Measurements from ENCODE around the gene CHRDL2. TPM values are rescaled to one million over a fixed set of nuclear protein-coding genes. Genes with fewer than 3 reads are reported as not detected.

Gene CHRDL2
- total and polyA plus RNA-seq, 4 donors, result 0.23 to 14.5 (median 4.1) TPM; not detected in 1

DNA sequence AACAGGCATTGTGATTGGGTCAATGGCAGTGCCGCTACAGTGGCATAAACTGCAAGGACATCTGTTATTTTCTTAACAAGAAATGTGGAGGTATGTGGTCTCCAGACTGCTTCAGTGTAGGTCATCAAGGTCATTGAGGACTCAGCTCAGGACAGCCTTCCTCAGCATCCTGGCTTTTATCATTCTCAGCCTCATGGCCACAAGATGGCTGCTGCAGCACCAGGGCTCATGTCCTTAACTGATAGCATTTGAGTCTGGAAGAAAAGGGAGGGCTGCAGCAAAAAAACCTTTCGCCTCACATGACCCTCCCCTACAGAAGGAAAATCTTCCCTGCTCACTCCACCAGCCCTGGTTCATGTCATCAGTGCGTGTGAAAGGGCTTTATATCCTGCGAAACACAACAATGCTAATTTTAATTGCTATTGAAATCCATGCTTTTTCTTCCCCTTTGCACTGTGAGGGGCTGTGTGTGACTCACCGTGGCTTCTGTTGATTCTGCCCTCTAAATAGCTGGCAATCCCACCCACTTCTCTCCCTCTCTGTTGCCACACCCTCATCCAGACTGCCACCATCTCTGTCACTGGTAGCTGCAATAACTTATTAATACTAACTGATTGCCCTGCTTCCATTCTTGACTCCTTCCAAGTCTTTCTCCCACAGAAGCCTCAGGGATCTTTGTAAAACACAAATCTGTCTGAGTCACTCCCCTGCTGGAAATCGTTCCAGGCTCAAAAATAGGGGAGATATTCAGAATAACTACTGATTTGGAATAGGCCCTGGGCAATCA is 43.8 kb downstream of the CHRDL2 start:
- 68 to 74% methylated on average over 6 of the region's 6 CpGs for WGBS, 2 donors
- H3K9me3 ChIP-seq (ENCODE audit: control insufficient read depth, low read length), result no peaks in the 10 kb centered on the region
- no peaks in the 10 kb centered on the region for H3K27me3 ChIP-seq (ENCODE audit: control insufficient read depth in 1 of 2, insufficient read depth in 2 of 2, low read length in 1 of 2)
- intact Hi-C loops (cut with DNase I), result loop anchor here in 1 of 2 donors (1.0 kb wide), 1 partner anchor 14 kb away; no protein-coding TSS in a partner anchor
- ATAC-seq (ENCODE audit: low FRiP score), result no peak
- H3K36me3 ChIP-seq (ENCODE audit: control insufficient read depth in 1 of 2, insufficient read depth in 2 of 2, low read length in 1 of 2), result no peaks in the 10 kb centered on the region
- H3K27ac ChIP-seq (ENCODE audit: low read depth in 1 of 2, low read length in 2 of 2), result no peak overlapping the region
- peak; percentile 11 to 59 for DNase-seq
- H3K4me3 ChIP-seq (ENCODE audit: low read length in 2 of 2), result no peak overlapping the region
- no peaks in the 10 kb centered on the region for H3K4me1 ChIP-seq (ENCODE audit: control insufficient read depth in 1 of 2, insufficient read depth in 2 of 2, low read length in 2 of 2)

DNA sequence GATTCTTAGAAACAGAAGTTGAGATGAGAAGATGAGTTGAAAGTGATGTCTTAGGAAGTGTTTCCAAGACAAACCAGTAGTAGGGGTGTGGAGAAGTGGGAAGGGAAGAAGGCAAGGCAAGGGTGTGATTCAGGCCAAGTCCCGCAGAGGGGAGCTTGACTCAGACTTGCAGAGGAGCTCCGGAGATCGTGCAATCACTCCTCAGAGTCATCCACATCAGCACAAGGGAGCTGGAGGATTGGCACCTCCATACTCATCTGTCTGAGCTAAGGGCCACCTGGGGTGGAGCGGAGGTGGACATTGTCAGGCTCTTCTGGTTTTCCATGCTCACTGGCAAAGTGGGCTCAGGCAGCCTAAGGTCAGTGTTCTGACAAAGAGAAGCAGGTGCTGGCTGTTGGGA is 44.4 kb downstream of the CHRDL2 start:
- no peak overlapping the region for H3K4me3 ChIP-seq (ENCODE audit: low read length in 2 of 2)
- WGBS, 2 donors, result 81 to 93% methylated on average over 4 of the region's 4 CpGs
- H3K36me3 ChIP-seq (ENCODE audit: control insufficient read depth in 1 of 2, insufficient read depth in 2 of 2, low read length in 1 of 2), result no peaks in the 10 kb centered on the region
- peak; percentile 52 to 63 for DNase-seq
- H3K27ac ChIP-seq (ENCODE audit: low read depth in 1 of 2, low read length in 2 of 2), result no peak overlapping the region
- ATAC-seq (ENCODE audit: low FRiP score), result no peak
- intact Hi-C loops (cut with DNase I), result loop anchor here in 1 of 2 donors (1.0 kb wide), 1 partner anchor 13 kb away; no protein-coding TSS in a partner anchor
- no peaks in the 10 kb centered on the region for H3K27me3 ChIP-seq (ENCODE audit: control insufficient read depth in 1 of 2, insufficient read depth in 2 of 2, low read length in 1 of 2)
- no peaks in the 10 kb centered on the region for H3K9me3 ChIP-seq (ENCODE audit: control insufficient read depth, low read length)
- no peaks in the 10 kb centered on the region for H3K4me1 ChIP-seq (ENCODE audit: control insufficient read depth in 1 of 2, insufficient read depth in 2 of 2, low read length in 2 of 2)

- H3K9me3 ChIP-seq (ENCODE audit: control insufficient read depth, low read length), result no peaks in the 10 kb centered on the region
- H3K27me3 ChIP-seq (ENCODE audit: control insufficient read depth in 1 of 2, insufficient read depth in 2 of 2, low read length in 1 of 2), result no peaks in the 10 kb centered on the region
- H3K4me3 ChIP-seq (ENCODE audit: low read length in 2 of 2), result no peak overlapping the region
- ATAC-seq (ENCODE audit: low FRiP score) (no peak), DNase-seq (peak; percentile 61 to 85)
- 98 to 99% methylated on average over 3 of the region's 3 CpGs for WGBS, 2 donors
- intact Hi-C loops (cut with DNase I), result no loop called here
- H3K36me3 ChIP-seq (ENCODE audit: control insufficient read depth in 1 of 2, insufficient read depth in 2 of 2, low read length in 1 of 2), result no peaks in the 10 kb centered on the region
- H3K4me1 ChIP-seq (ENCODE audit: control insufficient read depth in 1 of 2, insufficient read depth in 2 of 2, low read length in 2 of 2), result no peaks in the 10 kb centered on the region
- H3K27ac ChIP-seq (ENCODE audit: low read depth in 1 of 2, low read length in 2 of 2), result no peak overlapping the region
These were observed 45.3 kb downstream of the CHRDL2 start for GRCh38 chr11:74685905-74686304.

- Histone ChIP-seq H3K4me3 (ENCODE audit: low read length in 2 of 2) (no peak overlapping the region), H3K27ac (ENCODE audit: low read depth in 1 of 2, low read length in 2 of 2) (no peak overlapping the region), H3K36me3 (ENCODE audit: control insufficient read depth in 1 of 2, insufficient read depth in 2 of 2, low read length in 1 of 2) (no peaks in the 10 kb centered on the region), H3K9me3 (ENCODE audit: control insufficient read depth, low read length) (no peaks in the 10 kb centered on the region), H3K4me1 (ENCODE audit: control insufficient read depth in 1 of 2, insufficient read depth in 2 of 2, low read length in 2 of 2) (no peaks in the 10 kb centered on the region), H3K27me3 (ENCODE audit: control insufficient read depth in 1 of 2, insufficient read depth in 2 of 2, low read length in 1 of 2) (no peaks in the 10 kb centered on the region)
- ATAC-seq (ENCODE audit: low FRiP score), result no peak
- intact Hi-C loops (cut with DNase I), result no loop called here
- DNase-seq, result no peak
These were observed 45.9 kb downstream of the CHRDL2 start for GRCh38 chr11:74685338-74685737.

DNA sequence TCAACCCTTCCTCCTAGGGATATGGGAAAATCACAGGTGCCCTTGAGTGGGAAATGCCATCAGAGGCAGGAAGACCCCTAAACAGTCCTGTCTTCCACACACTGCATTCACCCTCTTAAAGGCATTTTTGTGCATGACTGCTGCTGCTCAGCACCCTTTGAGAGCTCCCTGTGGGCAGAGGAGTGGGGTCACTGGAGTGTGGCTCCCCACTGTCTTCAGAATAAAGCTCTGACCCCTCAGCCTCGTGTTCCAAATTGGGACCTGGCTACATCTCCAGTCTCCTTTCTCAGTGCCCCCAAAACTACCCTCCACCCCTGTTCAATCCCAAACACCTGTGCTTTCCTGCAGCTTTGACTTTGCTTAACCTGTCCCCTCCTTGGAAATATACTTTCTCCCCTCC is 46.6 kb downstream of the CHRDL2 start:
- DNase-seq (peak; percentile 1 to 36), ATAC-seq (ENCODE audit: low FRiP score) (no peak)
- WGBS, 2 donors, result 93 to 100% methylated on average over 1 of the region's 1 CpG
- no peak overlapping the region for H3K27ac ChIP-seq (ENCODE audit: low read depth in 1 of 2, low read length in 2 of 2)
- H3K9me3 ChIP-seq (ENCODE audit: control insufficient read depth, low read length), result no peaks in the 10 kb centered on the region
- intact Hi-C loops (cut with DNase I), result loop anchor here in 1 of 2 donors (5.0 kb wide), 1 partner anchor 42 kb away; no protein-coding TSS in a partner anchor
- no peak overlapping the region for H3K4me3 ChIP-seq (ENCODE audit: low read length in 2 of 2)
- no peaks in the 10 kb centered on the region for H3K4me1 ChIP-seq (ENCODE audit: control insufficient read depth in 1 of 2, insufficient read depth in 2 of 2, low read length in 2 of 2)
- H3K27me3 ChIP-seq (ENCODE audit: control insufficient read depth in 1 of 2, insufficient read depth in 2 of 2, low read length in 1 of 2), result no peaks in the 10 kb centered on the region
- no peaks in the 10 kb centered on the region for H3K36me3 ChIP-seq (ENCODE audit: control insufficient read depth in 1 of 2, insufficient read depth in 2 of 2, low read length in 1 of 2)

- Histone ChIP-seq H3K9me3 (ENCODE audit: control insufficient read depth, low read length) (no peaks in the 10 kb centered on the region), H3K4me1 (ENCODE audit: control insufficient read depth in 1 of 2, insufficient read depth in 2 of 2, low read length in 2 of 2) (no peaks in the 10 kb centered on the region), H3K36me3 (ENCODE audit: control insufficient read depth in 1 of 2, insufficient read depth in 2 of 2, low read length in 1 of 2) (no peaks in the 10 kb centered on the region), H3K4me3 (ENCODE audit: low read length in 2 of 2) (no peak overlapping the region), H3K27ac (ENCODE audit: low read depth in 1 of 2, low read length in 2 of 2) (no peak overlapping the region), H3K27me3 (ENCODE audit: control insufficient read depth in 1 of 2, insufficient read depth in 2 of 2, low read length in 1 of 2) (no peaks in the 10 kb centered on the region)
- whole genome bisulfite sequencing, 2 donors, result 76 to 80% methylated on average over 12 of the region's 12 CpGs
- intact Hi-C loops (cut with DNase I), result loop anchor here in 1 of 2 donors (5.0 kb wide), 1 partner anchor 42 kb away; no protein-coding TSS in a partner anchor
- DNase-seq, result peak; percentile 40 to 74
- no peak for ATAC-seq (ENCODE audit: low FRiP score)
These were observed 47.2 kb downstream of the CHRDL2 start for GRCh38 chr11:74683941-74684481.

GRCh38 chr11:74683279-74683871 is 47.9 kb downstream of the CHRDL2 start:
- Histone ChIP-seq H3K27me3 (ENCODE audit: control insufficient read depth in 1 of 2, insufficient read depth in 2 of 2, low read length in 1 of 2) (no peaks in the 10 kb centered on the region), H3K36me3 (ENCODE audit: control insufficient read depth in 1 of 2, insufficient read depth in 2 of 2, low read length in 1 of 2) (no peaks in the 10 kb centered on the region), H3K4me3 (ENCODE audit: low read length in 2 of 2) (peak overlapping the region; percentile 23 to 40), H3K4me1 (ENCODE audit: control insufficient read depth in 1 of 2, insufficient read depth in 2 of 2, low read length in 2 of 2) (no peaks in the 10 kb centered on the region), H3K9me3 (ENCODE audit: control insufficient read depth, low read length) (no peaks in the 10 kb centered on the region), H3K27ac (ENCODE audit: low read depth in 1 of 2, low read length in 2 of 2) (no peak overlapping the region)
- 3% methylated on average over 42 to 59 of the region's 59 CpGs for WGBS, 2 donors
- intact Hi-C loops (cut with DNase I), result loop anchor here in 1 of 2 donors (5.0 kb wide), 1 partner anchor 41 kb away; no protein-coding TSS in a partner anchor
- peak; percentile 63 to 86 for DNase-seq
- peak; percentile 37 for ATAC-seq (ENCODE audit: low FRiP score)

DNA sequence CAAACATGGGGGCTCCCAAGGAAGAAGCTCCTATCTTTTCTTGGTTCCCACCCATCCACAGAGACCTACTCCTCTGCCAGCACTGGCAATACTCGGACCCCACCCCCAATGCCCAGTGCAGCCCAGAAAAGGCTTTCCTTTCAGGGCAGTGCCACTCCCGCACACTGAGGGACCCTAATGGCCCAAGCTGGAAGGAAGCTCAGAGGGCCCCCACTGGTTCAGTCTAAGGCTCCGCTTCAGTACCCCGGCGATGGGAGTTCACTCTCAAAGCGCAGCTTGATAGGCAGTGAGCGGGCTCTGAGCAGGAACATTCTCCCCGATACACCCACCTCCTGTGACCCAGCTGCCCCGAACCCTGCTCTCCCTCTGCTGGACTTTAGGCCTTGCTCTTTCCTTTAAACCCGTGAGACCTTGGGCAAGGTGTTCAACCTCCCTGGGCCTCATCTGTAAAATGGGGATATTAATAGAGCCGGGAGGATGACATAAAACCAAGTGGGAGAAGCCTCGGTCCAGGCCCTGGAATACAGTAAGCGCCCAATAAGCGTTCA is 48.4 kb downstream of the CHRDL2 start:
- ATAC-seq (ENCODE audit: low FRiP score) (no peak), DNase-seq (peak; percentile 33 to 70)
- Histone ChIP-seq H3K27ac (ENCODE audit: low read depth in 1 of 2, low read length in 2 of 2) (no peak overlapping the region), H3K27me3 (ENCODE audit: control insufficient read depth in 1 of 2, insufficient read depth in 2 of 2, low read length in 1 of 2) (no peaks in the 10 kb centered on the region), H3K36me3 (ENCODE audit: control insufficient read depth in 1 of 2, insufficient read depth in 2 of 2, low read length in 1 of 2) (no peaks in the 10 kb centered on the region), H3K4me3 (ENCODE audit: low read length in 2 of 2) (peak overlapping the region in 1 of 2 donors; percentile 23), H3K4me1 (ENCODE audit: control insufficient read depth in 1 of 2, insufficient read depth in 2 of 2, low read length in 2 of 2) (no peaks in the 10 kb centered on the region), H3K9me3 (ENCODE audit: control insufficient read depth, low read length) (no peaks in the 10 kb centered on the region)
- intact Hi-C loops (cut with DNase I), result loop anchor here in 1 of 2 donors (5.0 kb wide), 1 partner anchor 41 kb away; no protein-coding TSS in a partner anchor
- WGBS, 2 donors, result 80 to 81% methylated on average over 14 of the region's 14 CpGs
